Midbrain (tissue), 1 donor: ENCODE results near the gene FAF1.
"Not testable (repeated sequence)": the region's sequence is repeated elsewhere in the genome, so short reads cannot be mapped to it uniquely, and the experiment has no call there.

ENCODE experiments used
- DNase-seq: peaks from one replicate; lab custom pipeline; 2025; lab: John Stamatoyannopoulos, UW

FAF1 gene

DNA sequence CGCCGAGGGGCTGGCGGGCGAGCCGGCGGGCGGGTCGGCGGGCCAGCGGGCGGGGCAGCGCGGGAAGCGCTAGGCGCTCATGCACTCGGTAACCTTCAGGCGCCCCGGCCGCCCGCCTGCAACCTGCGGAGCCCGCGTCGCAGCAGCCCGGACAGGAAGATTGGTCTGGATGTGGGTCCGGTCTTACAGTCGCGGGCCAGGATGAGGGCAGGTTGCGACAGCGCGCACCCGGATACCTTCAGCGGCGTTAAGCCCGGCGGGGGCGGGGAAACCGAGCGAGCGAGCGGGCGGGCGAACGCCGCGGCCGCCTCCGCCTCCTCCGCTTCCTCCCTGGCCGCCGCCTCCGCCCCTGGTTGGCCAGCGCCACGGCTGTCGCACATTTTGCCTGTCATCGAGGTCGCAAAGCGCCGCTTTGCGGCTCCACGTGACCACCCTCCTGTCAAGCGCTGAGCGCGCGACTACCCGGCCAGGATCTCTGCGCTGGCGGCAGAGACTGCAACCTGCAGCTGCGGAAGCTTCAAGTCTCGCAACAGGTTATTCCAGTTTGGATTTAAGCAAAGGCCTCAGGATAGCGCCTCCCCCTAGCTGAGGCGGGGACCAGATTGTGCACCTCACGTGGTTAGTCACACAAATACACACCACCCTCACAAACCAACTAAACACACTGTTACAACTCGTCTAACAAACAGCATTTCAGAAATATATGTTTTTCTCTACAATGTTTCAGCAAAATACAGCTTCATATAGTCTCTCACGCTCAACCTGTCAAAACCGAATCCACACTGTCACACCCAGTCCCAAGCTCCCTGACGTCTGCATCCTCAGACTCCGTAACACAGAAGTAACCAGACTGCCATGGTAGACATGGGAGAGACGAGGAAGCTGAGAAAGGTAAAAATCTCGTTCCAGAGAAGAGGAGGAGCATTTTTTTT is at the start of gene FAF1:
Gene FAF1, minus strand, starts transcription at position 355 of the 932 bp plus-strand sequence. CDS start 456 bp downstream, outside the sequence.
- DNase-seq: peak; percentile 97

- no peak for DNase-seq
These were observed 49.3 kb upstream of the FAF1 start for GRCh38 chr1:51009381-51009780.

GRCh38 chr1:51005549-51005948 is 45.5 kb upstream of the FAF1 start:
- not testable (repeated sequence) for DNase-seq

DNA sequence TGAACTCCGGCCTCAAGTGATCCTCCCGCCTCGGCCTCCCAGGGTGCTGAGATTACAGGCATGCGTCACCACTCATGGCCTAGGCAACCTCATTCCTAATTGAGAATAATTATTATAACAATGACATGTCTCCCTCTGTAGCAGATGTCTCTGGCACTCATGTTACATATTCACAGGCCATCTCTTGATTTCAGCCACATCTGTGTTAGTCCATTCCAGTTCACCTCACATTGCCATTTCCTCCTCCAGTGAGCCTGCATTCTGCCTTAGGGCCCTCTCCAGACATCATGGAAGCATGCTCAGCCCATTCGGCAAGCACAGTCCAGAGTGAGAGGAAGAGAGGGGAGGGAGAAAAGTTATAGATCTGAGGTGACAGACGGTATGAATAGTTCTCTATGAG is 42.4 kb upstream of the FAF1 start:
- DNase-seq: no peak

- no peak for DNase-seq
These were observed 40.6 kb upstream of the FAF1 start for GRCh38 chr1:51000651-51001050.

- no peak for DNase-seq
These were observed 40.1 kb upstream of the FAF1 start for GRCh38 chr1:51000160-51000559.

GRCh38 chr1:50999375-50999774 is 39.3 kb upstream of the FAF1 start:
- DNase-seq: not testable (repeated sequence)

DNA sequence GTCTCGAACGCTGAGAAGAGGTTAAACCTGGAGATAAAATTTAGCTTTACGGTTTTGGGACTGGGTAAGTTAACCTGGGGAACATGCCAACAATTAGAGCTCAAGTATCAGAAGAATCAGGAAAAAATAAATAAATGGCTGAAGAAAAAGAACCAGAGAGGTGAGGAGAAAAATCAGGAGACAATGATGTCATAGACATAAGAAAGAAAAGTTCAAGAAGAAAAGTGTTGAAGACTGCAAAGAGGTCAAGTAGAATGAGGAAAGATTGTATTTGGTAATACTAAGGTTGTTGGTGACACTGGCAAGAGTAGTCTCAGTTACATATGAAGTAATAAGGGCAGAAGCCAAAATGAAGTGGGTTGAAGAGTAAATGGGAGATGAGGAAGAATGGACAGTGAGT is 36.0 kb upstream of the FAF1 start:
- no peak for DNase-seq

GRCh38 chr1:50995651-50996050 is 35.6 kb upstream of the FAF1 start:
- DNase-seq: no peak

GRCh38 chr1:50994997-50995396 is 34.9 kb upstream of the FAF1 start:
- no peak for DNase-seq

GRCh38 chr1:50993645-50994044 is 33.6 kb upstream of the FAF1 start:
- no peak for DNase-seq

GRCh38 chr1:50992532-50993318 is 32.7 kb upstream of the FAF1 start:
- DNase-seq: no peak

DNA sequence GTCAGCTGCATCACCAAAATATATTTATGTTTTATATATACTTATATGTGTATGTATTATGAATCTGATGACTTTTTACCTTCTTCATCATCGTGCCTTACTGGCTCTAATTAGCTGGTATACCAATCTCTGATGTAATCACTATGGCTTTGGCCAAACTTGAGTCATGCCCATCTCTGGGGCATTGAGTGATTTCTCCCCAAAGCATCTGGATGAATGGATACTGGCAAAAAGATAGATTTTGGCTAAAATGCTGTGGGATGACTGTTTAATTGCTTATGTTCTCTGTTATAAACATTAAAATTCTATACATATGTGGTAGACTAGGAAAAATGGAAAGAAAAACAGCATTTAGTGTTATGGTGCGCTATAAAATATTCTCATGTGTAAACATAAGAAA is 29.6 kb upstream of the FAF1 start:
- DNase-seq: no peak

DNA sequence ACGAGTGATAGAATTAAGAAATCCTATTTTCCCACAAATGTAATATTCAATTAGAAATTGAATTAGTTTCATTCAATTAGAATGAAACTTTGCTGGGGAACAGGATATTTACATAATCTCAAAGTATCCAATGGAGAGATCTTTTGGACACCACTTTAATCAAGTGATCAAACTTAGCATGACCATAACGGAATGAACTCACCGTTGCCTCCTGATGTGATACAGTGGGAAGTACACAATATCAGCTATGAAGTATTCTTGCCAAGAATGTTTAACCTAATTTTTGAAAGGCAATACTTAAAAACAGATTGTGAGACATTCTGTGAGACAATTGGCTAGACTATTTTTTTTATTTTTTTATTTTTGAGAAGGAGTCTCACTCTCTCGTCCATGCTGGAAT is 26.6 kb upstream of the FAF1 start:
- DNase-seq: no peak

GRCh38 chr1:50985094-50985493 is 25.0 kb upstream of the FAF1 start:
- DNase-seq: no peak

GRCh38 chr1:50983219-50983802 is 23.2 kb upstream of the FAF1 start:
- DNase-seq: no peak

GRCh38 chr1:50982611-50983010 is 22.5 kb upstream of the FAF1 start:
- no peak for DNase-seq

DNA sequence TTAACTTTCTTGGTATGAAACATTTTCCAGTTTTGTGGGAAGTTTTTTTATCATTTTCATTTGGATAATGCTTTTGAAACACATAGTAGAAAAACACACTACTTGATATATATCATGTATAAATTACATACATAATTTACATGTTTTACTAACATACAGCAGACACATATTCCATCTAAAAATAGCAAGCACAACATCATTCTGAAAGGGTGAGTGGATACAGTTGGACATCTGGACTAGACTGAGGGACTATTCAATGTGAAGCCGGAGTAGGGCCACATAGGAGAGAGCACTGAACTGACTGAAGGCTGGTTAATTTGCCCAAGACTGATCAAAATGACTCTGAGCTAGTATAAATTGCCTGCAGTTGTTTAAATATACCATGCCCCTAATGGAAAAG is 21.7 kb upstream of the FAF1 start:
- DNase-seq: no peak

DNA sequence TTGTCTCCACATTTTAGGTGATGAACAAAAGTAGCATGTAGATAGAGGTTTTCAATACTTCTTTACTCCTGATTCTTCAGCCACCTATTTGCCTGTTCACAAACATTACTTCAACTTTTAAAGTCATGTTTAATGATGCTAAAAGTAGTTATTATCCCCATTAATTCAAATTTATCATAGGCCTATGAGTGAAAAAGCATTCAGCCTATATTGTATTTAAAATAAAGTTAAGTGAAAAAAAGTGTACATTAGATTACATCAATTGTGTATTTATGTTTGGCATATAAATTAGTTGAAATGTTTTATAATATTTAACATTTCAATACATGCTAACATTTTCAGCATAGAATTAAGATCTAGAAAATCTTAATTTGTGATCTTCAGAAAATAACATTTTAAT is 20.4 kb upstream of the FAF1 start:
- no peak for DNase-seq

GRCh38 chr1:50979937-50980336 is 19.9 kb upstream of the FAF1 start:
- no peak for DNase-seq

DNA sequence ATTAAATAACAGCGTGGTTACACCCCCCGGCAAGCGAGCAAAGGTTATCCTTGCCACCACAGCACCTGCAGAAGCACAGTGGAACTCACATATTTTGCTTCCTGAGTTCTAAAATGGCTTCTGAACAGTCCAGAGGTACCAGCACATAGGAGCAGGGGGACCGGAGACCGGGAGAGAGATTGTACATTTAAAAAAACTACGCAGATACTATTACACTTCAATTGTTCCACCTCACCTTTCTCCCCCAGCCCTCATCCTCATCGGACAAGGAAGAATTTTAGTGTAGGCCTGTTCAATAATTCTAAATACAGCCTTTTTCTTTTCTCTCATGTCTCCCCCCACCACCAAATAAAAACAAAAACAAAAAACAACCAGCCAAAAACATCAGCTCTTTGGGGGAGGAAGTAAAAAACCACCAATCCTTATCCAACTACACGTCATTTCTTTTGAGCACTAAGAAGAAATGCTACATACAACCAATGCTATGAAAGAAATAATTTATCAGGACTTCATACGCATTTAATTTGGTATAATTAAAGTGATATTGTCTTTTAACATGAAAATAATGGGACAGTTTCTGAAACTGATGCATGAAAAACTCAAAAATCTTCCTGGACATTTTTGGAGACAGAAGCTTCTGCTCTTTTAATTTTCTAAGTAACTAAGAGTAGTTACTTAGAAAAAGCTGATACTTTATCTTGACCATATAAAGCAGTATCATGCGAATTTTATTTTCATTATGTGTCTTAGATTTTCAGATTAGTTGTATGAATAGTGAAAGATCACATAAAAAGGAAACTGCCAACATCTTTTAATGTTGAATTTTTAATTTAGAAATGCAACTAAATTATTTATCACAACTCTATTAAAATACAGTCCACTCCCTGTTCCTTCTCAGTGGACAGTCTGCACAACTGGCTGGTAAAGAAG is 19.1 kb upstream of the FAF1 start:
- DNase-seq: no peak
